Fibroblast of lung (primary cell): ENCODE data around the gene DPH3. TPM values are rescaled to one million over a fixed set of nuclear protein-coding genes. Genes with fewer than 3 reads are reported as not detected.

Experiments used
- DNase-seq, 2 donors: peaks; one replicate each; pipeline versions ENCODE4 v3.0.0 to v3.0.0-alpha.2; 2010; ENCODE audit warnings: low read depth in 2 of 2
- H2AFZ ChIP-seq: 2 replicates; pipeline ENCODE4 v1.5.1; 2012; ENCODE audit warnings: low read length, control low read depth, inconsistent platforms
- H3K27ac ChIP-seq: 2 replicates; pipeline ENCODE4 v1.5.1; 2011; ENCODE audit warnings: low read length, control low read depth; ENCODE audit not compliant: insufficient read depth
- H3K27me3 ChIP-seq: 2 replicates; pipeline ENCODE4 v1.5.1; 2011; ENCODE audit warnings: mild to moderate bottlenecking, low read length; ENCODE audit not compliant: control insufficient read depth, insufficient read depth
- H3K36me3 ChIP-seq: 2 replicates; pipeline ENCODE4 v1.5.1; 2011; ENCODE audit warnings: low read length; ENCODE audit not compliant: control insufficient read depth, insufficient read depth
- H3K4me1 ChIP-seq: 2 replicates; pipeline ENCODE4 v1.5.1; 2011; ENCODE audit warnings: low read length; ENCODE audit not compliant: control insufficient read depth, insufficient read depth; ENCODE audit errors: extremely low read depth
- H3K4me2 ChIP-seq: 2 replicates; pipeline ENCODE4 v1.5.1; 2011; ENCODE audit warnings: low read length, control low read depth; ENCODE audit not compliant: insufficient read depth; ENCODE audit errors: extremely low read depth
- H3K4me3 ChIP-seq, 4 experiments: fragments of 200-600 bp in 1 of 4; sonication (generic) in 1 of 4; replicated peaks in 1 of 4; 2 replicates each; pipeline ENCODE4 v1.5.1; 2011 to 2016; ENCODE audit warnings: low read length in 4 of 4, low read depth in 3 of 4, mild to moderate bottlenecking in 3 of 4, control low read depth in 2 of 4, inconsistent platforms in 1 of 4, mixed read lengths in 1 of 4; ENCODE audit not compliant: insufficient read depth in 1 of 4; ENCODE audit errors: control extremely low read depth in 1 of 4
- H3K79me2 ChIP-seq: 2 replicates; pipeline ENCODE4 v1.5.1; 2012; ENCODE audit warnings: mild to moderate bottlenecking, low read length, inconsistent platforms; ENCODE audit not compliant: control insufficient read depth, insufficient read depth
- H3K9ac ChIP-seq: 2 replicates; pipeline ENCODE4 v1.5.1; 2011; ENCODE audit warnings: mild to moderate bottlenecking, low read length, control low read depth; ENCODE audit not compliant: insufficient read depth
- H3K9me3 ChIP-seq: 2 replicates; pipeline ENCODE4 v1.5.1; 2012; ENCODE audit warnings: low read depth, low read length; ENCODE audit not compliant: control insufficient read depth, insufficient read depth
- H4K20me1 ChIP-seq: 2 replicates; pipeline ENCODE4 v1.5.1; 2011; ENCODE audit warnings: low read length; ENCODE audit not compliant: control insufficient read depth, insufficient read depth; ENCODE audit errors: extremely low read depth
- CTCF ChIP-seq, 2 donors: IDR thresholded peaks in 1 of 2; conservative IDR thresholded peaks in 1 of 2; 1 replicate in 1 of 2; 2 replicates in 1 of 2; pipeline ENCODE4 v1.5.1; 2011 to 2012; ENCODE audit warnings: low read length in 2 of 2, control low read depth in 1 of 2, inconsistent platforms in 1 of 2, low read depth in 1 of 2, mild to moderate bottlenecking in 1 of 2
- EZH2 ChIP-seq: IDR thresholded peaks from 2 replicates; pipeline ENCODE4 v1.5.1; 2012; ENCODE audit warnings: low read length, control low read depth, mild to moderate bottlenecking; ENCODE audit errors: missing control alignments
- polyA plus RNA-seq, 2 donors: library from polyadenylated mRNA; depleted of rRNA in 1 of 2; stranded (reverse) in 1 of 2; unstranded in 1 of 2; fragments of >200 nt; gene quantifications; 2 replicates each; pipeline ENCODE4 v1.2.1, GENCODE V29; 2011 to 2012; ENCODE audit warnings: missing spikeins in 1 of 2
- total RNA-seq: library from RNA; depleted of rRNA; stranded (reverse); fragments of >200 nt; gene quantifications from 2 replicates; pipeline ENCODE4 v1.2.1, GENCODE V29; 2014

Gene DPH3
- total and polyA plus RNA-seq, 2 donors (not counting 1 experiment from before 2014, with no cell fraction given), result 28.1 to 28.2 TPM

GRCh38 chr3:16302082-16302631, 37.4 kb upstream of the DPH3 start:
- Histone ChIP-seq H3K4me2 (no peak overlapping the region), H2AFZ (no peak overlapping the region), H3K9ac (no peak overlapping the region), H3K27ac (no peak overlapping the region), H3K9me3 (no peaks in the 10 kb centered on the region), H3K27me3 (no peaks in the 10 kb centered on the region), H4K20me1 (no peaks in the 10 kb centered on the region), H3K79me2 (no peaks in the 10 kb centered on the region), H3K4me3 (no peak overlapping the region), H3K4me1 (no peaks in the 10 kb centered on the region), H3K36me3 (peaks cover 3% of the 10 kb centered on the region)
- no peak for DNase-seq
- TF ChIP-seq CTCF (conservative IDR thresholded peaks at IDR 0.05 in 1 of 2, IDR thresholded peaks at IDR 0.05 in 1 of 2; ENCODE audit: low read depth in 1 of 2, low read length in 2 of 2) (no peak), EZH2 (no peak)

GRCh38 chr3:16301507-16301906, 36.8 kb upstream of the DPH3 start:
- H3K79me2 ChIP-seq, result no peaks in the 10 kb centered on the region
- TF ChIP-seq CTCF (conservative IDR thresholded peaks at IDR 0.05 in 1 of 2, IDR thresholded peaks at IDR 0.05 in 1 of 2; ENCODE audit: low read depth in 1 of 2, low read length in 2 of 2) (no peak), EZH2 (no peak)
- no peaks in the 10 kb centered on the region for H3K4me1 ChIP-seq
- H3K9me3 ChIP-seq, result no peaks in the 10 kb centered on the region
- no peaks in the 10 kb centered on the region for H3K27me3 ChIP-seq
- H3K4me2 ChIP-seq, result no peak overlapping the region
- DNase-seq, result no peak
- no peak overlapping the region for H3K4me3 ChIP-seq
- H2AFZ ChIP-seq, result no peak overlapping the region
- no peaks in the 10 kb centered on the region for H4K20me1 ChIP-seq
- no peak overlapping the region for H3K9ac ChIP-seq
- peaks cover 3% of the 10 kb centered on the region for H3K36me3 ChIP-seq
- H3K27ac ChIP-seq, result no peak overlapping the region

- DNase-seq, result no peak
These were observed 36.2 kb upstream of the DPH3 start for GRCh38 chr3:16300881-16301359.

More at GRCh38 chr3:16300881-16301359, 36.2 kb upstream of the DPH3 start:
- Histone ChIP-seq H3K4me2 (no peak overlapping the region), H4K20me1 (no peaks in the 10 kb centered on the region), H2AFZ (no peak overlapping the region), H3K27ac (no peak overlapping the region), H3K4me1 (no peaks in the 10 kb centered on the region), H3K36me3 (peaks cover 3% of the 10 kb centered on the region), H3K9ac (no peak overlapping the region), H3K4me3 (no peak overlapping the region), H3K27me3 (no peaks in the 10 kb centered on the region), H3K9me3 (no peaks in the 10 kb centered on the region), H3K79me2 (no peaks in the 10 kb centered on the region)
- TF ChIP-seq EZH2, result no peak
- no peak for TF ChIP-seq CTCF (conservative IDR thresholded peaks at IDR 0.05 in 1 of 2, IDR thresholded peaks at IDR 0.05 in 1 of 2; ENCODE audit: low read depth in 1 of 2, low read length in 2 of 2)
